IMR-90 (cell line): ENCODE results near the gene CDH12. TPM values are rescaled to one million over a fixed set of nuclear protein-coding genes. Genes with fewer than 3 reads are reported as not detected.

Experiments
- ATAC-seq: fragments of 200-7000 bp; cut with Tn5 transposase; 2 replicates; pipeline ENCODE4 v1.9.1; 2020; ENCODE audit warnings: low read depth, mild to moderate bottlenecking, moderate library complexity
- BruUV-seq: library from RNA; stranded (reverse); fragments of 400-500 nt; replicated peaks from 2 replicates; lab custom pipeline; 2021; lab: Mats Ljungman, UMichigan
- CTCF ChIA-PET: fragments of 300-600 bp; formaldehyde crosslinking; extraction: SDS; loops from one replicate; lab custom pipeline; 2021; ENCODE audit warnings: antibody characterized with exemption; lab: Yijun Ruan, JAX
- POLR2A ChIA-PET: fragments of 300-600 bp; sonication (Branson Sonifier 250); formaldehyde crosslinking; loops from one replicate; lab custom pipeline; 2022; ENCODE audit warnings: antibody characterized with exemption; ENCODE audit not compliant: unreplicated experiment; lab: Charles Lee
- DNase-seq: peaks from one replicate; pipeline ENCODE4 v3.0.0; 2013
- H2AFZ ChIP-seq: replicated peaks from 2 replicates; pipeline ENCODE3; 2013; ENCODE audit warnings: low read length, mild to moderate bottlenecking; ENCODE audit not compliant: poor library complexity
- H2AK5ac ChIP-seq: 2 replicates; pipeline ENCODE4 v1.6.1; 2013; ENCODE audit warnings: low read depth, low read length, inconsistent platforms
- H2AK9ac ChIP-seq: replicated peaks from 2 replicates; pipeline ENCODE3; 2013; ENCODE audit warnings: mild to moderate bottlenecking, low read depth, low read length, moderate library complexity; ENCODE audit not compliant: poor library complexity
- H2BK120ac ChIP-seq: 2 replicates; pipeline ENCODE4 v1.6.1; 2013; ENCODE audit warnings: low read depth, low read length, inconsistent platforms
- H2BK15ac ChIP-seq: 3 replicates; pipeline ENCODE4 v1.6.1; 2013; ENCODE audit warnings: low read depth, low read length, inconsistent platforms
- H2BK20ac ChIP-seq: 2 replicates; pipeline ENCODE4 v1.6.1; 2013; ENCODE audit warnings: low read depth, mild to moderate bottlenecking, inconsistent platforms, low read length, moderate library complexity
- H2BK5ac ChIP-seq: 2 replicates; pipeline ENCODE4 v1.6.1; 2013; ENCODE audit warnings: mild to moderate bottlenecking, low read depth, low read length, inconsistent platforms; ENCODE audit not compliant: poor library complexity, severe bottlenecking
- H3K14ac ChIP-seq: replicated peaks from 2 replicates; pipeline ENCODE4 v1.6.1; 2013; ENCODE audit warnings: low read depth, low read length, inconsistent platforms
- H3K18ac ChIP-seq: 2 replicates; pipeline ENCODE4 v1.6.1; 2013; ENCODE audit warnings: low read depth, low read length, control low read depth
- H3K23ac ChIP-seq: 2 replicates; pipeline ENCODE4 v1.6.1; 2013; ENCODE audit warnings: low read depth, low read length, inconsistent platforms
- H3K27ac ChIP-seq: 2 replicates; pipeline ENCODE4 v1.5.1; 2013; ENCODE audit warnings: mild to moderate bottlenecking, control low read depth, low read length; ENCODE audit not compliant: insufficient read depth
- H3K27me3 ChIP-seq: 2 replicates; pipeline ENCODE4 v1.6.1; 2013; ENCODE audit warnings: low read length; ENCODE audit not compliant: control insufficient read depth, insufficient read depth
- H3K36me3 ChIP-seq: 2 replicates; pipeline ENCODE4 v1.6.1; 2013; ENCODE audit warnings: low read length, mixed read lengths; ENCODE audit not compliant: control insufficient read depth, insufficient read depth
- H3K4ac ChIP-seq: 2 replicates; pipeline ENCODE4 v1.6.1; 2013; ENCODE audit warnings: low read depth, low read length, inconsistent platforms
- H3K4me1 ChIP-seq: 2 replicates; pipeline ENCODE4 v1.6.1; 2013; ENCODE audit warnings: low read length, mixed read lengths; ENCODE audit not compliant: control insufficient read depth, insufficient read depth
- H3K4me2 ChIP-seq: 2 replicates; pipeline ENCODE4 v1.6.1; 2013; ENCODE audit warnings: low read depth, mild to moderate bottlenecking, control low read depth, low read length, moderate library complexity
- H3K4me3 ChIP-seq: 2 replicates; pipeline ENCODE4 v1.5.1; 2013; ENCODE audit warnings: low read depth, mild to moderate bottlenecking, control low read depth, low read length, moderate library complexity; ENCODE audit not compliant: insufficient read depth
- H3K56ac ChIP-seq: 2 replicates; pipeline ENCODE4 v1.6.1; 2013; ENCODE audit warnings: low read length, inconsistent platforms; ENCODE audit not compliant: insufficient read depth; ENCODE audit errors: extremely low read depth
- H3K79me1 ChIP-seq, 2 experiments: 2 replicates each; pipeline ENCODE4 v1.6.1; 2013; ENCODE audit warnings: low read length in 2 of 2, inconsistent platforms in 1 of 2, low read depth in 1 of 2
- H3K9ac ChIP-seq: 2 replicates; pipeline ENCODE4 v1.6.1; 2013; ENCODE audit warnings: low read depth, low read length, control low read depth
- H3K9me1 ChIP-seq: 2 replicates; pipeline ENCODE4 v1.6.1; 2013; ENCODE audit warnings: low read length, inconsistent platforms; ENCODE audit not compliant: insufficient read depth
- H3K9me3 ChIP-seq: 2 replicates; pipeline ENCODE4 v1.6.1; 2013; ENCODE audit warnings: low read length; ENCODE audit not compliant: control insufficient read depth, insufficient read depth
- H4K20me1 ChIP-seq: 2 replicates; pipeline ENCODE4 v1.6.1; 2013; ENCODE audit warnings: low read length, inconsistent platforms; ENCODE audit not compliant: insufficient read depth
- H4K5ac ChIP-seq: 2 replicates; pipeline ENCODE4 v1.6.1; 2013; ENCODE audit warnings: mild to moderate bottlenecking, low read depth, low read length, control low read depth
- H4K8ac ChIP-seq, 2 experiments: 2 replicates each; pipeline ENCODE4 v1.6.1; 2013; ENCODE audit warnings: low read depth in 2 of 2, low read length in 2 of 2, control low read depth in 1 of 2, inconsistent platforms in 1 of 2
- H4K91ac ChIP-seq: 2 replicates; pipeline ENCODE4 v1.6.1; 2013; ENCODE audit warnings: low read depth, low read length, inconsistent platforms; ENCODE audit not compliant: insufficient read depth
- CHD1 ChIP-seq: IDR thresholded peaks from 2 replicates; pipeline ENCODE4 v1.6.1; 2012; ENCODE audit warnings: low read depth, low read length, improper control_type of control experiment
- ELK1 ChIP-seq: fragments of 150-350 bp; IDR thresholded peaks from 2 replicates; pipeline ENCODE4 v1.6.1; 2016; ENCODE audit warnings: low read depth, mild to moderate bottlenecking, low read length, moderate library complexity, borderline replicate concordance
- MXI1 ChIP-seq: IDR thresholded peaks from 2 replicates; pipeline ENCODE4 v1.6.1; 2012; ENCODE audit warnings: low read depth, mild to moderate bottlenecking, low read length, moderate library complexity, borderline replicate concordance
- RAD21 ChIP-seq: IDR thresholded peaks from 2 replicates; pipeline ENCODE4 v1.6.1; 2012; ENCODE audit warnings: low read length, improper control_type of control experiment
- RFX5 ChIP-seq: IDR thresholded peaks from 2 replicates; pipeline ENCODE4 v1.8.0; 2012; ENCODE audit warnings: low read depth, mild to moderate bottlenecking, low read length, moderate library complexity
- SMC3 ChIP-seq: fragments of 150-350 bp; IDR thresholded peaks from 2 replicates; pipeline ENCODE4 v1.6.1; 2016; ENCODE audit warnings: low read depth, mild to moderate bottlenecking, antibody characterized with exemption, low read length, moderate library complexity
- WGBS, 2 experiments: methylation state at CpG; one replicate each; pipeline versions ENCODE4 v1.1.5 to v1.1.7; 2013; ENCODE audit warnings: missing lambda C conversion rate in 2 of 2; ENCODE audit not compliant: insufficient read length in 1 of 2; ENCODE audit errors: extremely low coverage in 2 of 2; 5-methylcytosine and 5-hydroxymethylcytosine counted together
- dilution Hi-C: fragments of 300-500 bp; cut with HindIII; formaldehyde crosslinking; loops from one replicate; pipeline ENCODE4 v1.14.3; 2018; ENCODE audit warnings: low sequenced_read_pairs; ENCODE audit not compliant: unreplicated experiment
- in situ Hi-C: fragments of 300-500 bp; cut with MboI; formaldehyde crosslinking; loops from 3 replicates; pipeline ENCODE4 v1.14.3; 2019; ENCODE audit warnings: low sequenced_read_pairs, inconsistent platforms, mixed read lengths
- intact Hi-C: fragments of 100-400 bp; cut with micrococcal nuclease; formaldehyde crosslinking; loops from 2 replicates; pipeline ENCODE4 v1.10.0; 2022
- polyA plus RNA-seq, 3 experiments: library from polyadenylated mRNA; depleted of rRNA; stranded (reverse); fragments of >200 nt; gene quantifications; 2 replicates each; pipeline ENCODE4 v1.2.3, GENCODE V29; 2012; ENCODE audit warnings: low replicate concordance in 1 of 3
- total RNA-seq: library from RNA; depleted of rRNA; stranded (reverse); fragments of >200 nt; gene quantifications from 2 replicates; pipeline ENCODE4 v1.2.3, GENCODE V29; 2012

CDH12 gene
- total and polyA plus RNA-seq, 2 of the 4 experiments (the other 2 are of a cell fraction), result not detected

- H3K14ac ChIP-seq, result no peak overlapping the region
- no peak overlapping the region for H2BK20ac ChIP-seq
- ATAC-seq, result no peak
- no peak overlapping the region for H3K4ac ChIP-seq
- H3K18ac ChIP-seq, result no peak overlapping the region
- H2AK5ac ChIP-seq, result no peak overlapping the region
- H3K23ac ChIP-seq, result no peak overlapping the region
- no peak for TF ChIP-seq RAD21
- no peak for TF ChIP-seq RFX5
- TF ChIP-seq ELK1, result no peak
- TF ChIP-seq SMC3, result no peak
- no peak for TF ChIP-seq CHD1
- no peak for TF ChIP-seq MXI1
- no peak overlapping the region for H2AK9ac ChIP-seq
- no peaks in the 10 kb centered on the region for H3K36me3 ChIP-seq
- CTCF ChIA-PET, result no interaction called here
- intact Hi-C loops (no loop called here), in situ Hi-C loops (no loop called here), dilution Hi-C loops (no loop called here)
- POLR2A ChIA-PET, result no interaction called here
- WGBS, 2 experiments, result no CpG with 5 or more reads among the region's 3 CpGs
- no peaks in the 10 kb centered on the region for H3K4me1 ChIP-seq
- H4K5ac ChIP-seq, result no peak overlapping the region
- H2BK5ac ChIP-seq, result no peak overlapping the region
- no peak overlapping the region for H3K4me3 ChIP-seq
- H3K9ac ChIP-seq, result no peak overlapping the region
- H3K27me3 ChIP-seq, result no peaks in the 10 kb centered on the region
- no peak for DNase-seq
- no peak overlapping the region for H2BK120ac ChIP-seq
- no peak overlapping the region for H2AFZ ChIP-seq
- H3K79me1 ChIP-seq, result no peaks in the 10 kb centered on the region
- H3K4me2 ChIP-seq, result no peak overlapping the region
- H2BK15ac ChIP-seq, result no peak overlapping the region
- no peak overlapping the region for H3K27ac ChIP-seq
- H3K9me3 ChIP-seq, result no peaks in the 10 kb centered on the region
- H3K9me1 ChIP-seq, result no peaks in the 10 kb centered on the region
- H4K8ac ChIP-seq, result no peak overlapping the region
- no peak overlapping the region for H4K91ac ChIP-seq
- H3K56ac ChIP-seq, result no peak overlapping the region
- BruUV-seq, result no TSS peak
- H4K20me1 ChIP-seq, result no peaks in the 10 kb centered on the region
Observed at GRCh38 chr5:22111320-22111719, 741.8 kb downstream of the CDH12 start.
